HG03460 (cell line): ENCODE data around the gene OCRL.

Experiments
- ATAC-seq: cut with Tn5 transposase; IDR thresholded peaks from one replicate; pipeline ENCODE4 v1.9.1; 2021; ENCODE audit not compliant: unreplicated experiment

Gene OCRL

GRCh38 chrX:129585167-129585566, 45.1 kb downstream of the OCRL start:
- ATAC-seq, result no peak

GRCh38 chrX:129585691-129586090, 45.6 kb downstream of the OCRL start:
- no peak for ATAC-seq

- ATAC-seq, result no peak
Observed at GRCh38 chrX:129586446-129586845, 46.4 kb downstream of the OCRL start.

- no peak for ATAC-seq
Observed at GRCh38 chrX:129590596-129590995, 50.5 kb downstream of the OCRL start.

GRCh38 chrX:129593137-129593536, 53.1 kb downstream of the OCRL start:
- no peak for ATAC-seq

GRCh38 chrX:129594781-129595180, 54.7 kb downstream of the OCRL start:
- ATAC-seq, result no peak

- no peak for ATAC-seq
Observed at GRCh38 chrX:129596077-129596476, 56.0 kb downstream of the OCRL start.

GRCh38 chrX:129597905-129598304, 57.8 kb downstream of the OCRL start:
- no peak for ATAC-seq

- ATAC-seq, result no peak
Observed at GRCh38 chrX:129599499-129599898, 59.4 kb downstream of the OCRL start.

- ATAC-seq, result no peak
Observed at GRCh38 chrX:129599996-129600395, 59.9 kb downstream of the OCRL start.

GRCh38 chrX:129600981-129601424, 60.9 kb downstream of the OCRL start:
- no peak for ATAC-seq

GRCh38 chrX:129606918-129607317, 66.9 kb downstream of the OCRL start:
- ATAC-seq, result no peak

GRCh38 chrX:129608496-129608895, 68.4 kb downstream of the OCRL start:
- no peak for ATAC-seq

GRCh38 chrX:129609395-129609794, 69.3 kb downstream of the OCRL start:
- no peak for ATAC-seq

- ATAC-seq, result no peak
Observed at GRCh38 chrX:129612396-129612795, 72.3 kb downstream of the OCRL start.

- ATAC-seq, result no peak
Observed at GRCh38 chrX:129613596-129613995, 73.5 kb downstream of the OCRL start.

- no peak for ATAC-seq
Observed at GRCh38 chrX:129614481-129615255, 74.6 kb downstream of the OCRL start.

- ATAC-seq, result no peak
Observed at GRCh38 chrX:129617420-129617819, 77.4 kb downstream of the OCRL start.

GRCh38 chrX:129618997-129619396, 78.9 kb downstream of the OCRL start:
- ATAC-seq, result no peak

GRCh38 chrX:129622757-129623301, 82.8 kb downstream of the OCRL start:
- no peak for ATAC-seq

GRCh38 chrX:129626026-129626425, 86.0 kb downstream of the OCRL start:
- ATAC-seq, result no peak

- ATAC-seq, result no peak
Observed at GRCh38 chrX:129629837-129630236, 89.8 kb downstream of the OCRL start.

GRCh38 chrX:129631849-129632248, 91.8 kb downstream of the OCRL start:
- ATAC-seq, result no peak
